Gastroesophageal sphincter (tissue), 3 donors: Measurements from ENCODE around the gene LRIG1.

Experiments used
- CTCF ChIP-seq, 4 experiments: fragments of 200-600 bp in 2 of 4; fragments of 450-650 bp in 2 of 4; sonication (generic) in 1 of 4; IDR thresholded peaks; one replicate each; pipeline ENCODE4 v1.5.1; 2017 to 2019; ENCODE audit warnings: antibody characterized with exemption in 4 of 4, mild to moderate bottlenecking in 2 of 4, moderate library complexity in 2 of 4
- EP300 ChIP-seq: sonication (generic); formaldehyde crosslinking; IDR thresholded peaks from one replicate; pipeline ENCODE4 v1.6.1; 2017; ENCODE audit warnings: antibody characterized with exemption, mild to moderate bottlenecking
- POLR2A ChIP-seq, 2 donors: fragments of 450-650 bp; IDR thresholded peaks; one replicate each; pipeline ENCODE4 v1.6.1; 2017; ENCODE audit warnings: antibody characterized with exemption in 2 of 2, mild to moderate bottlenecking in 2 of 2, moderate library complexity in 1 of 2
- POLR2AphosphoS5 ChIP-seq: sonication (generic); formaldehyde crosslinking; IDR thresholded peaks from one replicate; pipeline ENCODE4 v1.6.1; 2017; ENCODE audit warnings: antibody characterized with exemption

- TF ChIP-seq CTCF (IDR thresholded peaks at IDR 0.05) (no peak), POLR2AphosphoS5 (no peak), POLR2A (IDR thresholded peaks at IDR 0.05) (no peak), EP300 (no peak)
Observed at GRCh38 chr3:66527246-66527645, 26.4 kb upstream of the LRIG1 start.
